Measurements from ENCODE around the gene PI4K2B. TPM values are rescaled to one million over a fixed set of nuclear protein-coding genes. Genes with fewer than 3 reads are reported as not detected.
"Not testable (repeated sequence)": the region's sequence is repeated elsewhere in the genome, so short reads cannot be mapped to it uniquely, and the experiment has no call there.

PI4K2B gene
- total RNA-seq, 1 experiment from 2014 or later: 14.6 TPM

DNA sequence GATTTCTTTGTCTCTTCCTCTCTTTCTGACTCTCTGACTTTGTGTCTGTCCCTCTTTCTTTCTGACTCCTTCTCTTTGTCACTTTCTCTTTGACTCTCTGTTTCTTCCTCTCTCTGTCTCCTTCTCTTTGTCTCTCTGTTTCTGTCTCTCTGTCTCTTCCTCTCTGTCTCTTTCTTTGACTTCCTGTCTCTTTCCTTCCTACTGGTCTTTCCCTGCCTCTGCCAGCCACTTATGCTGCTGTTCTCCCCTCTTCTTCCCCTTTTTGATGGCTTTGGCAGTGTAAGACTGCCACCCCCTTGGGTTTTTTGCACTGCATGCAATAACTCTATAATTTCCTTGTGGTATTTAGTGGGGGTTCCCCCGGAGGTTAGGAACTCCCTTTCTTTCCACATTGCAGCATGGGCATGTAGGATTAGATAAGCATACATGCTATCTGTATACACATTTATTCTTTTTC lies 6.9 kb downstream of the PI4K2B start:
- DNase-seq (ENCODE audit: extremely low read depth, low read depth): not testable (repeated sequence)

- not testable (repeated sequence) for DNase-seq (ENCODE audit: extremely low read depth, low read depth)
Observed at GRCh38 chr4:25242195-25242594, 8.4 kb downstream of the PI4K2B start.

DNA sequence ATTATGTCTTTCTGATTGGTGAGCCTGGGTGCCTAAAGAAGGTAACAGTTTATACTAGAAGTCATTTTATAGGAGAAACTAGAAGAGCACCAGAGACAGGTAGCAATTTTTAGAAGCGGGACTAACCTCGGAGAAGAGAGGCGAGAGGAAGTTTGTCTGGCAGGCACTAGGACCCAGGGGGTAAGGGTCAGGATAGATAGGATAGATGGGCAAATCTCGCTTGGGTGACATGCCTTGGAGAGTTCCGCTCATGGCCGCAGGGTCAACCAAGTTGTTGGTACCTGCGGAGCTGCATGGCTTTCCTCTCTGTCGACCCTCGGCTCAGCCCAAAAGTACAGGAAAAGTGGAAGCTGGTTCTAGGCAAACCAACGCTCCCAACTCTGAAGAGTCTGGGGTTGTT lies 11.3 kb downstream of the PI4K2B start:
- no peak for DNase-seq (ENCODE audit: extremely low read depth, low read depth)

GRCh38 chr4:25246680-25247611 lies 13.1 kb downstream of the PI4K2B start:
- no peak for DNase-seq (ENCODE audit: extremely low read depth, low read depth)

DNA sequence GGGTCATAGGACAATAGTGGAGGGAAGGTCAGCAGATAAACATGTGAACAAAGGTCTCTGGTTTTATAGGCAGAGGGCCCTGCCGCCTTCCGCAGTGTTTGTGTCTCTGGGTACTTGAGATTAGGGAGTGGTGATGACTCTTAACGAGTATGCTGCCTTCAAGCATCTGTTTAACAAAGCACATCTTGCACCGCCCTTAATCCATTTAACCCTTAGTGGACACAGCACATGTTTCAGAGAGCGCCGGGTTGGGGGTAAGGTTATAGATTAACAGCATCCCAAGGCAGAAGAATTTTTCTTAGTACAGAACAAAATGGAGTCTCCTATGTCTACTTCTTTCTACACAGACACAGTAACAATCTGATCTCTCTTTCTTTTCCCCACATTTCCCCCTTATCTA lies 15.0 kb downstream of the PI4K2B start:
- DNase-seq (ENCODE audit: extremely low read depth, low read depth): not testable (repeated sequence)

DNA sequence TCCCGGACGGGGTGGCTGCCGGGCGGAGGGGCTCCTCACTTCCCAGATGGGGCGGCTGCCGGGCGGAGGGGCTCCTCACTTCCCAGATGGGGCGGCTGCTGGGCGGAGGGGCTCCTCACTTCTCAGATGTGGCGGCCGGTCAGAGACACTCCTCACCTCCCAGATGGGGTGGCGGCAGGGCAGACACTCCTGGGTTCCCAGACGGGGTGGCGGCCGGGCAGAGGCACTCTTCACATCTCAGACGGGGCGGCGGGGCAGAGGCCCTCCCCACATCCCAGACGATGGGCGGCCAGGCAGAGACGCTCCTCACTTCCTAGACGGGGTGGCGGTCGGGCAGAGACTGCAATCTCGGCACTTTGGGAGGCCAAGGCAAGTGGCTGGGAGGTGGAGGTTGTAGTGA lies 15.7 kb downstream of the PI4K2B start:
- DNase-seq (ENCODE audit: extremely low read depth, low read depth): not testable (repeated sequence)

DNA sequence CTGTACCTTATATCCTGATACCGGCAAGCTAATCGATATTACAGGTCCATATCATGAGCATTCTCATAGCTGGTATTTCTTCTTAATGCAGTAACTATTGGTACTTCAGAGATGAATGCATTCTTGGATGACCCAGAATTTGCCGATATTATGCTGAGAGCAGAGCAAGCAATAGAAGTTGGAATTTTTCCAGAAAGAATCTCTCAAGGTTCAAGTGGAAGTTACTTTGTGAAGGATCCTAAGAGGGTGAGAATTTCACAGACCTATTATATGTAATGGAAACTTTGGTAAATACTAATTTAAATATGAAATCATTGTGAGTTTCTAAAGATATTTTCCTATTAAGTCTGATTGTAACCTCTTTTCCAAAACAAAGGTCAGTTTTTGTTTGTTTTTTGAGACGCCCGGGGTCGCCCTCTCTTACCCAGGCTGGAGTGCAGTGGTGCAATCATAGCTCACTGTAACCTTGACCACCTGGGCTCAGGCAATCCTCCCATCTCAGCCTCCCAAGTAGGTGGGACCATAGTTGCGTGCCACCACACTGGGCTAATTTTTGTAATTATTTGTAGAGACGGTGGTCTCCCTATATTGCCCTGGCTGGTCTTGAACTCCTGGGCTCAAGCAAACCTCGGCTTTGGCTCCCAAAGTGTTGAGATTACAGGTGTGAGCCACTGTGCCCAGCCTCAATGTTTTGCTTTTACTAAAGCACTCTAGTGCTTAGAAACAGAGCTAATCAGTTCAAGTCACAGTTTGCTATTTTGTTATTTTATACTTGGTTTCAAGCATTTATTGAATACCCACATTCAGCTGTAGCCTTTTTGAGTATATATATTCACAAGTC lies 18.6 kb downstream of the PI4K2B start:
- no peak for DNase-seq (ENCODE audit: extremely low read depth, low read depth)

- no peak for DNase-seq (ENCODE audit: extremely low read depth, low read depth)
Observed at GRCh38 chr4:25253071-25253445, 19.2 kb downstream of the PI4K2B start.

- not testable (repeated sequence) for DNase-seq (ENCODE audit: extremely low read depth, low read depth)
Observed at GRCh38 chr4:25253786-25254185, 20.0 kb downstream of the PI4K2B start.

- DNase-seq (ENCODE audit: extremely low read depth, low read depth): no peak
Observed at GRCh38 chr4:25258980-25259578, 25.2 kb downstream of the PI4K2B start.

- DNase-seq (ENCODE audit: extremely low read depth, low read depth): no peak
Observed at GRCh38 chr4:25271866-25272265, 38.0 kb downstream of the PI4K2B start.

GRCh38 chr4:25280210-25280609 lies 46.4 kb downstream of the PI4K2B start:
- DNase-seq (ENCODE audit: extremely low read depth, low read depth): no peak

- DNase-seq (ENCODE audit: extremely low read depth, low read depth): no peak
Observed at GRCh38 chr4:25283948-25284347, 50.1 kb downstream of the PI4K2B start.

DNA sequence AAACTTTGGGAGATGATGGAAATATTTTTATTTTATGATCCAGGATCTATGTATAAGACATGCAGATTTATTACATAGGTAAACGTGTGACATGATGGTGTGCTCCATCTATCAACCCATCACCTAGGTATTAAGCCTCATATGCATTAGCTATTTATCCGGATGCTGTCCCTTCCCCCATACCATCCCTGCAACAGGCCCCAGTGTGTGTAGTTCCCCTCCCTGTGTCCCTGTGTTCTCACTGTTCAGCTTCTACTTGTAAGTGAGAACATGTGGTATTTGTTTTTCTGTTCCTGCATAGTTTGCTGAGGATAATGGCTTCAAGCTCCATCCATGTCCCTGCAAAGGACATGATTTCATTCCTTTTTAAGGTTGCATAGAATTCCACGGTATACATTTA lies 50.6 kb downstream of the PI4K2B start:
- DNase-seq (ENCODE audit: extremely low read depth, low read depth): no peak

GRCh38 chr4:25290490-25291067 lies 56.7 kb downstream of the PI4K2B start:
- DNase-seq (ENCODE audit: extremely low read depth, low read depth): no peak

GRCh38 chr4:25291158-25291733 lies 57.4 kb downstream of the PI4K2B start:
- no peak for DNase-seq (ENCODE audit: extremely low read depth, low read depth)

DNA sequence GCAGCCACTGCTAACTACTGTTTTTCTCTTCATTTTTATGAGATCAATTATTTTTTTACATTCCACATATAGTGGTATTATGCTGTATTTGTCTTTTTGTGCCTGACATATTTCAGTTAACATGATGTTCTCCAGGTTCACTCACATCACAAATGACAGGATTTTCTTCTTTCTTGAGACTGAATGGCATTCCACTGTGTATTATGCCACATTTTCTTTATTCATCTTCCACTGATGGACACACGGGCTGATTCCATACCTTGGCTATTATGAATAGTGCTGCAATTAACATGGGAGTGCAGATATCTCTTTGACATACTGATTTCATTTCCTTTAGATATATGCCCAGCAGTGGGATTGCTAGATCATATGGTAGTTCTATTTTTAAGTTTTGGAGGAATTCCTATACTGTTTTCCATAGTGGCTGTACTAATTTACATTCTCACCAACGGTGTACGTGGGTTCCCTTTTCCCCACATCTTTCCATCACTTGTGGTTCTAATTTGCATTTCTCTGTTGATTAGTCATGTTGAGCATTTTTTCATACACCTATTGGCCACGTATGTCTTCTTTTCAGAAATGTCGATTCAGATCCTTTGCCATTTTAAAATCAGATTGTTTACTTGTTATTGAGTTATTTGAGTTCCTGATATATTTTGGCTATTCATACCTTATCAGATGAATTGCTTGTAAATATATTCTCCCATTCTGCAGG lies 63.9 kb downstream of the PI4K2B start:
- DNase-seq (ENCODE audit: extremely low read depth, low read depth): no peak

GRCh38 chr4:25299476-25300203 lies 65.8 kb downstream of the PI4K2B start:
- no peak for DNase-seq (ENCODE audit: extremely low read depth, low read depth)

DNA sequence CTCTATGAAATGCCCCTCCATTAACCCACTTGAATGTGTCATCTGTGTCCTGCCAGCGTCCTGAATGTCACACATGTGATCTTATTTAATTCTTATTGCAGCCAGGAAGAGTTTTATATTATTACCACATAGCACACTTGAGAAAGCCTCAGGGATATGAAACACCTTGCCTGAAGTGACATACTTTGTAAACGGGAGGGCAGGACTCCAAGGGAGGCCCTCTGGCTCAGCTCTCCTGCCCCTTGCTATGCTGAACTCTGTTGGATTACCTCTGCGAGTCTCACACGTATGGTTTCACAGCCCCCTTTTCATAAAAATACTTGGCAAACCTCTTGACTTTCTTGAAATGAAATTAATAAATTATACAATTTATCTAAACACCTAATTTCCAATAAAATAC lies 67.6 kb downstream of the PI4K2B start:
- DNase-seq (ENCODE audit: extremely low read depth, low read depth): no peak

All from NCI-H460 (cell line).